Measurements from ENCODE around the gene CORIN.
A peak's percentile ranks its signal among the peaks of the same experiment; 100 is the strongest.

The CORIN gene

GRCh38 chr4:47741200-47741599 lies 96.7 kb downstream of the CORIN start:
- H3K9me3 Mint-ChIP-seq: peaks cover 20% of the 10 kb centered on the region
- H3K27me3 Mint-ChIP-seq (ENCODE audit: low read depth): no peaks in the 10 kb centered on the region
- TF ChIP-seq CTCF (IDR thresholded peaks at IDR 0.05; ENCODE audit: unreplicated experiment in 3 of 3): no peak
- H3K4me1 Mint-ChIP-seq: peaks cover 8% of the 10 kb centered on the region
- no peak overlapping the region for H3K4me3 Mint-ChIP-seq
- H3K27ac Mint-ChIP-seq: no peak overlapping the region
- peaks cover 7% of the 10 kb centered on the region for H3K36me3 Mint-ChIP-seq (ENCODE audit: low read depth)

GRCh38 chr4:47737326-47737725 lies 100.5 kb downstream of the CORIN start:
- Mint-ChIP-seq H3K4me1 (peaks cover 21% of the 10 kb centered on the region), H3K9me3 (peaks cover 13% of the 10 kb centered on the region), H3K27ac (no peak overlapping the region), H3K27me3 (ENCODE audit: low read depth) (no peaks in the 10 kb centered on the region), H3K4me3 (no peak overlapping the region), H3K36me3 (ENCODE audit: low read depth) (no peaks in the 10 kb centered on the region)
- TF ChIP-seq CTCF (IDR thresholded peaks at IDR 0.05; ENCODE audit: unreplicated experiment in 3 of 3): no peak

GRCh38 chr4:47736555-47736954 lies 101.3 kb downstream of the CORIN start:
- no peak overlapping the region for H3K4me3 Mint-ChIP-seq
- H3K27ac Mint-ChIP-seq: no peak overlapping the region
- no peaks in the 10 kb centered on the region for H3K36me3 Mint-ChIP-seq (ENCODE audit: low read depth)
- peaks cover 4% of the 10 kb centered on the region for H3K27me3 Mint-ChIP-seq (ENCODE audit: low read depth)
- H3K4me1 Mint-ChIP-seq: peaks cover 21% of the 10 kb centered on the region
- no peak for TF ChIP-seq CTCF (IDR thresholded peaks at IDR 0.05; ENCODE audit: unreplicated experiment in 3 of 3)
- H3K9me3 Mint-ChIP-seq: peaks cover 13% of the 10 kb centered on the region

- no peaks in the 10 kb centered on the region for H3K36me3 Mint-ChIP-seq (ENCODE audit: low read depth)
- peaks cover 4% of the 10 kb centered on the region for H3K27me3 Mint-ChIP-seq (ENCODE audit: low read depth)
- H3K27ac Mint-ChIP-seq: no peak overlapping the region
- no peak overlapping the region for H3K4me3 Mint-ChIP-seq
- H3K9me3 Mint-ChIP-seq: peaks cover 13% of the 10 kb centered on the region
- TF ChIP-seq CTCF (IDR thresholded peaks at IDR 0.05; ENCODE audit: unreplicated experiment in 3 of 3): no peak
- H3K4me1 Mint-ChIP-seq: peaks cover 21% of the 10 kb centered on the region
These were observed 101.7 kb downstream of the CORIN start for GRCh38 chr4:47736146-47736545.

- Mint-ChIP-seq H3K27ac (peak overlapping the region in 1 of 3 experiments; percentile 2), H3K4me1 (peaks cover 21% of the 10 kb centered on the region), H3K4me3 (no peak overlapping the region), H3K9me3 (peaks cover 4% of the 10 kb centered on the region), H3K27me3 (ENCODE audit: low read depth) (peaks cover 4% of the 10 kb centered on the region), H3K36me3 (ENCODE audit: low read depth) (no peaks in the 10 kb centered on the region)
- TF ChIP-seq CTCF (IDR thresholded peaks at IDR 0.05; ENCODE audit: unreplicated experiment in 3 of 3): no peak
These were observed 104.3 kb downstream of the CORIN start for GRCh38 chr4:47733302-47734175.

GRCh38 chr4:47731182-47731581 lies 106.7 kb downstream of the CORIN start:
- no peak overlapping the region for H3K27ac Mint-ChIP-seq
- no peaks in the 10 kb centered on the region for H3K9me3 Mint-ChIP-seq
- TF ChIP-seq CTCF (IDR thresholded peaks at IDR 0.05; ENCODE audit: unreplicated experiment in 3 of 3): no peak
- H3K27me3 Mint-ChIP-seq (ENCODE audit: low read depth): peaks cover 4% of the 10 kb centered on the region
- H3K36me3 Mint-ChIP-seq (ENCODE audit: low read depth): no peaks in the 10 kb centered on the region
- peaks cover 13% of the 10 kb centered on the region for H3K4me1 Mint-ChIP-seq
- no peak overlapping the region for H3K4me3 Mint-ChIP-seq

Data from nephron (organoid).